ENCODE data around the gene ZNF672.
"Not testable (repeated sequence)": the region's sequence is repeated elsewhere in the genome, so short reads cannot be mapped to it uniquely, and the experiment has no call there.

The ZNF672 gene

GRCh38 chr1:248837781-248838356, at the start of gene ZNF672:
ZNF672 (plus strand) TSS chr1:248838224; CDS start chr1:248847275, 9,051 bp downstream.
- in situ Hi-C loops (cut with HindIII; ENCODE audit: low sequenced_read_pairs), result no loop called here

GRCh38 chr1:248788327-248788726, 49.7 kb upstream of the ZNF672 start:
- in situ Hi-C loops (cut with HindIII; ENCODE audit: low sequenced_read_pairs), result no loop called here

- in situ Hi-C loops (cut with HindIII; ENCODE audit: low sequenced_read_pairs), result not testable (repeated sequence)
These were observed 48.7 kb upstream of the ZNF672 start for GRCh38 chr1:248789337-248789736.

GRCh38 chr1:248790456-248790855, 47.6 kb upstream of the ZNF672 start:
- in situ Hi-C loops (cut with HindIII; ENCODE audit: low sequenced_read_pairs), result no loop called here

GRCh38 chr1:248791010-248791409, 47.0 kb upstream of the ZNF672 start:
- in situ Hi-C loops (cut with HindIII; ENCODE audit: low sequenced_read_pairs), result no loop called here

- in situ Hi-C loops (cut with HindIII; ENCODE audit: low sequenced_read_pairs), result no loop called here
These were observed 45.7 kb upstream of the ZNF672 start for GRCh38 chr1:248792342-248792741.

GRCh38 chr1:248793592-248793991, 44.4 kb upstream of the ZNF672 start:
- in situ Hi-C loops (cut with HindIII; ENCODE audit: low sequenced_read_pairs), result no loop called here

GRCh38 chr1:248794663-248795062, 43.4 kb upstream of the ZNF672 start:
- in situ Hi-C loops (cut with HindIII; ENCODE audit: low sequenced_read_pairs), result not testable (repeated sequence)

GRCh38 chr1:248798791-248799190, 39.2 kb upstream of the ZNF672 start:
- in situ Hi-C loops (cut with HindIII; ENCODE audit: low sequenced_read_pairs), result no loop called here

- in situ Hi-C loops (cut with HindIII; ENCODE audit: low sequenced_read_pairs), result no loop called here
These were observed 37.6 kb upstream of the ZNF672 start for GRCh38 chr1:248800459-248800858.

- in situ Hi-C loops (cut with HindIII; ENCODE audit: low sequenced_read_pairs), result no loop called here
These were observed 35.6 kb upstream of the ZNF672 start for GRCh38 chr1:248802454-248802853.

- in situ Hi-C loops (cut with HindIII; ENCODE audit: low sequenced_read_pairs), result not testable (repeated sequence)
These were observed 34.5 kb upstream of the ZNF672 start for GRCh38 chr1:248803501-248803900.

GRCh38 chr1:248804771-248805681, 33.0 kb upstream of the ZNF672 start:
- in situ Hi-C loops (cut with HindIII; ENCODE audit: low sequenced_read_pairs), result no loop called here

- in situ Hi-C loops (cut with HindIII; ENCODE audit: low sequenced_read_pairs), result no loop called here
These were observed 32.1 kb upstream of the ZNF672 start for GRCh38 chr1:248805876-248806275.

- in situ Hi-C loops (cut with HindIII; ENCODE audit: low sequenced_read_pairs), result no loop called here
These were observed 30.8 kb upstream of the ZNF672 start for GRCh38 chr1:248807067-248807737.

- in situ Hi-C loops (cut with HindIII; ENCODE audit: low sequenced_read_pairs), result no loop called here
These were observed 29.1 kb upstream of the ZNF672 start for GRCh38 chr1:248808876-248809275.

GRCh38 chr1:248810000-248810726, 27.9 kb upstream of the ZNF672 start:
- in situ Hi-C loops (cut with HindIII; ENCODE audit: low sequenced_read_pairs), result no loop called here

- in situ Hi-C loops (cut with HindIII; ENCODE audit: low sequenced_read_pairs), result no loop called here
These were observed 27.1 kb upstream of the ZNF672 start for GRCh38 chr1:248810727-248811513.

- in situ Hi-C loops (cut with HindIII; ENCODE audit: low sequenced_read_pairs), result no loop called here
These were observed 26.2 kb upstream of the ZNF672 start for GRCh38 chr1:248811514-248812490.
